ENCODE measurements around the gene MICU1.

DNA sequence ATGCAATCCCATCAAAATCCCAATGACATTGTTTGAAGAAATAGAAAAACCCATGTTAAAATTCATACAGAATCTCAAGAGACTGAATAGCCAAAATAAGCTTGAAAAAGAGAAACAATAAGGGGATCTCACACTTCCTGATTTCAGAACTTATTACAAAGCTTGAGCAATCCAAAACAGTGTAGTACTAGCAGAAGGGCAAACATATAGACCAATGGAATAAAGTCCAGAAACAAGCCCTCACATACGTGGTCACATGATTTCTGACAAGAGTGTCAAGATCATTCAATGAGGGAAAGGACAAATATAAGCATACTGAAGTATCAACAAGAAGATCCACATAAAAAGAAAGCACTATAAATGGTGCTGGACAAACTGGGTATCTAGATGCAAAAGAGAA, 31.9 kb downstream of the MICU1 start:
- no peak for TF ChIP-seq EP300 (IDR thresholded peaks at IDR 0.05)
- TF ChIP-seq POLR2AphosphoS5 (IDR thresholded peaks at IDR 0.05) = no peak
